ENCODE measurements around the gene AMMECR1L. TPM values are rescaled to one million over a fixed set of nuclear protein-coding genes. Genes with fewer than 3 reads are reported as not detected.
A peak's percentile ranks its signal among the peaks of the same experiment; 100 is the strongest.
"Not testable (repeated sequence)": the region's sequence is repeated elsewhere in the genome, so short reads cannot be mapped to it uniquely, and the experiment has no call there.

AMMECR1L gene
- total RNA-seq, 1 donor from 2014 or later: 29.7 TPM

DNA sequence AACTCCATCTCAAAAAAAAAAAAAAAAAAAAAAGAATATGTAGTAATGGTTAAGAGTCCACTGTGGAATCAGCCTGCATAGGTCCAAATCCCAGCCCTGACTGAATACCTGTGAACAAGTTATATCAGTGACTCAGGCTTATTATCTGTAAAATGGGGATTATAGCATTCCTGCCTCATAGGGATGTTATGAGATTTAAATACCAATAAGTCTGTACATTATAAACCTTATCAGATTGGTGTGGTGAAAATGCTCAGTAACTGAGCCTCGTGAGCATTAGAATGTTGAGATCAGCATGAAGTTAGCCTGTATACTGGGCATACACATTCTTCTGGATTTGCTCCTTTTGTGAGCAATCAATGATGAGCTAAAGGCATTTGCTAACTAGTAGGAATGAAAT, 3.0 kb upstream of the AMMECR1L start:
- H3K27me3 ChIP-seq (ENCODE audit: control insufficient read depth, insufficient read depth, low read length): no peaks in the 10 kb centered on the region
- H3K36me3 ChIP-seq (ENCODE audit: control insufficient read depth, insufficient read depth, low read length): no peaks in the 10 kb centered on the region
- DNase-seq (ENCODE audit: low read depth): no peak
- TF ChIP-seq, protein P1, sequence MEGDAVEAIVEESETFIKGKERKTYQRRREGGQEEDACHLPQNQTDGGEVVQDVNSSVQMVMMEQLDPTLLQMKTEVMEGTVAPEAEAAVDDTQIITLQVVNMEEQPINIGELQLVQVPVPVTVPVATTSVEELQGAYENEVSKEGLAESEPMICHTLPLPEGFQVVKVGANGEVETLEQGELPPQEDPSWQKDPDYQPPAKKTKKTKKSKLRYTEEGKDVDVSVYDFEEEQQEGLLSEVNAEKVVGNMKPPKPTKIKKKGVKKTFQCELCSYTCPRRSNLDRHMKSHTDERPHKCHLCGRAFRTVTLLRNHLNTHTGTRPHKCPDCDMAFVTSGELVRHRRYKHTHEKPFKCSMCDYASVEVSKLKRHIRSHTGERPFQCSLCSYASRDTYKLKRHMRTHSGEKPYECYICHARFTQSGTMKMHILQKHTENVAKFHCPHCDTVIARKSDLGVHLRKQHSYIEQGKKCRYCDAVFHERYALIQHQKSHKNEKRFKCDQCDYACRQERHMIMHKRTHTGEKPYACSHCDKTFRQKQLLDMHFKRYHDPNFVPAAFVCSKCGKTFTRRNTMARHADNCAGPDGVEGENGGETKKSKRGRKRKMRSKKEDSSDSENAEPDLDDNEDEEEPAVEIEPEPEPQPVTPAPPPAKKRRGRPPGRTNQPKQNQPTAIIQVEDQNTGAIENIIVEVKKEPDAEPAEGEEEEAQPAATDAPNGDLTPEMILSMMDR (IDR thresholded peaks at IDR 0.05; ENCODE audit: insufficient read depth, low read length, poor library complexity, severe bottlenecking): no peak
- H3K4me3 ChIP-seq (ENCODE audit: low read depth, low read length): no peak overlapping the region

DNA sequence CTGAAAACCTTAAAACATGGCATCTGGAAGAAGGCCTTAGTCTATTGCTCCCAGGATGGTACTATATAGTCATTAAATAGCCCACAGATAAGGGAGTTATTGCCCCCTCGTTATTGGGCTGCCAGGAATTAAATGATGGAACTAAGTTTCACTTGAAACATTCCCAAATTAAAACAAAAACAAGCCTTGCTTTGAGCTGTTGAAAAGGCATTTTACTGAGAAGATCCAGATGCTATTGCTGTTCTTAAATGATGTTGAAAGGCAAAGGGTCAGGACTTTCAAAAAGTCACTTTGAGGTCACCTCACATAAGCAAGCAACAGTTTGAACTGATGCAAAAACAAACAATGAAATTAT, 2.0 kb upstream of the AMMECR1L start:
- H3K4me3 ChIP-seq (ENCODE audit: low read depth, low read length): no peak overlapping the region
- no peaks in the 10 kb centered on the region for H3K36me3 ChIP-seq (ENCODE audit: control insufficient read depth, insufficient read depth, low read length)
- TF ChIP-seq, protein P1 (IDR thresholded peaks at IDR 0.05; ENCODE audit: insufficient read depth, low read length, poor library complexity, severe bottlenecking): no peak
- DNase-seq (ENCODE audit: low read depth): no peak
- H3K27me3 ChIP-seq (ENCODE audit: control insufficient read depth, insufficient read depth, low read length): no peaks in the 10 kb centered on the region

DNA sequence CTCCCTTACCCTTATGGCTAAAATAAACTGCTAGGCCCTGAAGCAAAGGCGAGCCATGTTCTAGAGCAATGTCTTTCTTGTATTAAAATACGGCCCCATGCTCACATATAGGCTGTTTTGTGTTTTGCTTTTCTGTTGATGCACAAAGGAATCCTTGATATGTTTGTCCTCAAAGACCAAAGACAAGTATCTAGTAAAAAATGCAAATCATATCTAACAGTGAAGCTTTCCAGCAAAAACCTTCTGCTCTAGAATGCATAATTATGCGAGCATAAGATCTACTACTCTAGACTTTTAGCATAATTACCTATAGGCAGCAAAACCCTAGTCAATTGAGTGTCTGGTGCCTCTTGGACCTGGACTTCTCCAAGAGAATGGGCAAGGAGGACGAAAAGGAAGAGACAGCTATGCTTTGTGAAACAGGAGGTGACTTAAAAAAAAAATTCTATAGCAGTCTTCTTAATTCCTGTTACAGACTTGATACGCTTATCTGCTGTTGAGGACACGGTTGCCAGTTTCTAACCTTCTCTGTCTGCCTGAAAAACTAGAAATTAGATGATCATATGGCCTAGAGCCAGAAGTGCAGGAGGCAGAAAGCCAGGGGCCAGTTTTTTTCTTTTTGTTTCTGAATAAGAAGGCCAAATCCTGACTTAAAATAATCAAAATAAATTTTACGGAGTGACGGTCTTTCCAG, 1.5 kb upstream of the AMMECR1L start:
- peak overlapping the region; percentile 18 for H3K4me3 ChIP-seq (ENCODE audit: low read depth, low read length)
- no peaks in the 10 kb centered on the region for H3K36me3 ChIP-seq (ENCODE audit: control insufficient read depth, insufficient read depth, low read length)
- TF ChIP-seq, protein P1 (IDR thresholded peaks at IDR 0.05; ENCODE audit: insufficient read depth, low read length, poor library complexity, severe bottlenecking): no peak
- DNase-seq (ENCODE audit: low read depth): no peak
- H3K27me3 ChIP-seq (ENCODE audit: control insufficient read depth, insufficient read depth, low read length): no peaks in the 10 kb centered on the region

DNA sequence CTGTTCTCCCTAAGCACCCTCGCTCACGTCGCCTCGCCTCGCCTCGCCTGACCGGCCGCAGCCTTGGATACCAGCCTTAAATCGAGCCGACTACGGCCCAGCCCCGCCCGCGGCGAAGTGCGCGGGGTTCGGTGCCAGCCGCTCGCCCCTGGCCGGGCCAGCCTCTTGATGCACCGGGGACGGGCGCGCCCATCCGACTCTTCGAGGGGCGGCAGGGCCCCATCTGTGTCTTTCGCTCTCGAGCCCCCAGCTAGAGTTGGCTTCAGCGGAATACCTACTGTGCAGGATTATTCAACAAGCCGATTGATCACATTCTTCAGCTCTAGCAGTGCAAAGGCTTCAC, 808 bp upstream of the AMMECR1L start:
- not testable (repeated sequence) for H3K36me3 ChIP-seq (ENCODE audit: control insufficient read depth, insufficient read depth, low read length); DNase-seq (ENCODE audit: low read depth); H3K27me3 ChIP-seq (ENCODE audit: control insufficient read depth, insufficient read depth, low read length)
- H3K4me3 ChIP-seq (ENCODE audit: low read depth, low read length): peak overlapping the region; percentile 69

DNA sequence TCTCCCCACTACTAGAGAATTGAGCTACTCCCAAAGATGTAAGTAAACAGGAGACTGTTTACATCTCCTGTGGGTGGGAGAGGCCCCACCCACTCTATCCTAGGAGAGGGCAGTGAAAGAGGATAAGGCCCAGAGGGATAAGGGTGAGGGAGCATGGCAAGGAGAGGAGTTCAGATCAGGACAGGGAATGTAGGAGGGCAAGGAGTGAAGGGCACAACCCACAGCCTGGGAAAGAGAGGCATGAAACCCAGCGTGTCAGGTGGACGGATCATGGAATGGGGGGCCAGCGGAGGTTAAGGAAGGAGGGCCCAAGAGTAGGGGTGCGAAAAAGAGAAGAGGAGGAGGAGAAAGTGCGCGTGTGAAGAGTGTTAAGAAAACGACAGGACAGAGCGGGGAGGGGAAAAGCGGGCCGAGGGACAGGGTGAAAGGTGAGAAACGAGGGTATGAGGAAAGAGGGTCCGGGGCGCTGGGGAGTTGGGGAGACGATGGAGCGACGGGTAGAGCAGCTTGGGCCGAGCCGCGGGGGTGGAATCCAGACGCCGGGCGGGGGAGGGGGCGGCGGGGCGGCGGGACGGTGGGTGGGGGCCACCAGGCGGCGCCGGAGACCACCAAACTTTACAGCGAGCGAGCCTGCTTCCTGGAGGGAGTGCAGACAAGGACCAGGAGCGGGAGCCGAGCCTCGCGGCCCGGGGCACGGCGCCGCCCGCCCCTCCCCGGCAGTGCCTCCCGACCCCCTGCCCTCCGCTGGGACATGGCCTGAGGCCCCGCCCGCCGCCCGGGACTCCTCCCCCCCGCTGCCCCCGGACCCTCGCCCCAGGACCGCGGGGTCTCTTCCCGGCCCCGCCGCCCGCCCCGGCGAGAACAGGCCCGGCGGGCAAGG, 655 bp downstream of the AMMECR1L start:
- H3K27me3 ChIP-seq (ENCODE audit: control insufficient read depth, insufficient read depth, low read length); DNase-seq (ENCODE audit: low read depth); H3K36me3 ChIP-seq (ENCODE audit: control insufficient read depth, insufficient read depth, low read length): not testable (repeated sequence)
- H3K4me3 ChIP-seq (ENCODE audit: low read depth, low read length): peak overlapping the region; percentile 58

DNA sequence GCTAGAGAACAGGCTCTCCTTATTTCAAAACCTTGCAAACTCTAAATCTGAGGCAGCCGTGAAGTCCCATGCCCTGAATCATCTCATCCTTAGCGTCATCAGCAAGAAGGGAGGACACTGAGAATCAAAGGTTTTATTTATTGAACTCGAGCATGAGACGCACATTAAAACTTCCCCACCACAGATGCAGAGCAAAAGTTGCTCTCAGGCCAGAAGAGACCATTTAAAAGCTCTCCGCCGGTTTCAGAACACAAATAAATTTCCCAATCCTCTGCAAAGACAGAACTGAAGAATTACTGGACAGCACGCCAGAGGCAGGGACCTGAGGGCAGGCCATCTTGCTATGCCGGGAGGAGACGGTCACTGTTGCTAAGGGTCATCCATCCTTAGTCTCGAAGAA, 1.3 kb downstream of the AMMECR1L start:
- TF ChIP-seq, protein P1 (IDR thresholded peaks at IDR 0.05; ENCODE audit: insufficient read depth, low read length, poor library complexity, severe bottlenecking): no peak
- Histone ChIP-seq H3K4me3 (ENCODE audit: low read depth, low read length) (peak overlapping the region; percentile 58), H3K27me3 (ENCODE audit: control insufficient read depth, insufficient read depth, low read length) (no peaks in the 10 kb centered on the region), H3K36me3 (ENCODE audit: control insufficient read depth, insufficient read depth, low read length) (no peaks in the 10 kb centered on the region)
- DNase-seq (ENCODE audit: low read depth): no peak
